GM19468 (cell line): ENCODE measurements around the gene AKR1C2.

Source experiments
- ATAC-seq: cut with Tn5 transposase; IDR thresholded peaks from one replicate; pipeline ENCODE4 v1.9.1; 2021; ENCODE audit warnings: mild to moderate bottlenecking, moderate library complexity, moderate number of reproducible peaks; ENCODE audit not compliant: unreplicated experiment; ENCODE audit errors: extremely low read depth

The AKR1C2 gene

DNA sequence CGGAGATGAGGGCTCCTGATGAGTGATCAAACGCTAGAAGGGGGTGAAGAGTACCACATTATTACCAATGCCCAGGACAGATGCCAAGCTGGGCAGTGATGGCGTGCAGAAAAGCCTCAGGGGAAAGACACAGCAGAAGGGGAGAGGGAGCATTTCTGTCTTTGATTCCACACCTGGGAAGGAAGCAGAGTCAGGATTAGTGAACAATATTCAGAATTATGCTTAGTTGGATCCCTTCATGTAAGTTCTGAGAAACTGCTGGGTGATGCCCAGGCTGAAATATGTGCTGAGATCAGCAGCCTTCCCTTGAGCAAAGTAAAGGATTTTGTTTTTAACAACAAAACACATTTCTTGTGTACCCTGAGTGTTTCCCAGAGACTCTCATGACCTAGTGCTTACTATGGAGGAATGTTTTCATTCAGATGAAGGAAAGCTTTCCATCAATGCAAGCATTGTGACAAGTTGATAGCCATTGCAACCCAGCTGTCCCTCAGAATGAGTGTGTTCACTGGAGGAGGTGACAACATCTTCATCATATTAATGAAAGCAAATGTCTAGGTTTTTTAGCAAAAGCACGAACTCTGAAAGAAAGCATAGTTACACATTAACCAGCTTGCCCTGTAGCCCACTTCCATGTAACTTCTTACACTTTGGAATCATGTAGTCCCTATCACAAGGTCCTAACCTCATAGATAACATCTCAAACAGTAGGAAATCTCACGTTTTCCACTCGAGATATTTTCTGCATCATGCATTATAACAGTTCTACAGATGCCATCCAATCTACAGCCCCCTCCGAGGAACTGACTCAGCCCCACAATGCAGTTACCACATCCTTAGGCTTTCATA, 64.2 kb downstream of the AKR1C2 start:
- ATAC-seq = no peak
